Vagina (tissue), 2 donors: ENCODE results near the gene IFIT2.

Source experiments
- POLR2A ChIP-seq, 2 donors: fragments of 450-650 bp; IDR thresholded peaks; one replicate each; pipeline ENCODE4 v1.6.1; 2017; ENCODE audit warnings: antibody characterized with exemption in 2 of 2, mild to moderate bottlenecking in 2 of 2, moderate library complexity in 2 of 2
- POLR2AphosphoS5 ChIP-seq, 2 donors: sonication (generic); formaldehyde crosslinking; IDR thresholded peaks; one replicate each; pipeline ENCODE4 v1.9.0; 2017; ENCODE audit warnings: antibody characterized with exemption in 2 of 2, mild to moderate bottlenecking in 2 of 2, low read depth in 1 of 2; ENCODE audit not compliant: insufficient read depth in 1 of 2
- TF ChIP-seq, protein P1 (sequence below), 3 experiments: fragments of 450-650 bp in 2 of 3; fragments of 200-600 bp in 1 of 3; sonication (generic) in 1 of 3; IDR thresholded peaks; one replicate each; pipeline ENCODE4 v1.5.1; 2017 to 2019; ENCODE audit warnings: antibody characterized with exemption in 3 of 3, mild to moderate bottlenecking in 2 of 3, moderate library complexity in 2 of 3

- TF ChIP-seq, protein P1, sequence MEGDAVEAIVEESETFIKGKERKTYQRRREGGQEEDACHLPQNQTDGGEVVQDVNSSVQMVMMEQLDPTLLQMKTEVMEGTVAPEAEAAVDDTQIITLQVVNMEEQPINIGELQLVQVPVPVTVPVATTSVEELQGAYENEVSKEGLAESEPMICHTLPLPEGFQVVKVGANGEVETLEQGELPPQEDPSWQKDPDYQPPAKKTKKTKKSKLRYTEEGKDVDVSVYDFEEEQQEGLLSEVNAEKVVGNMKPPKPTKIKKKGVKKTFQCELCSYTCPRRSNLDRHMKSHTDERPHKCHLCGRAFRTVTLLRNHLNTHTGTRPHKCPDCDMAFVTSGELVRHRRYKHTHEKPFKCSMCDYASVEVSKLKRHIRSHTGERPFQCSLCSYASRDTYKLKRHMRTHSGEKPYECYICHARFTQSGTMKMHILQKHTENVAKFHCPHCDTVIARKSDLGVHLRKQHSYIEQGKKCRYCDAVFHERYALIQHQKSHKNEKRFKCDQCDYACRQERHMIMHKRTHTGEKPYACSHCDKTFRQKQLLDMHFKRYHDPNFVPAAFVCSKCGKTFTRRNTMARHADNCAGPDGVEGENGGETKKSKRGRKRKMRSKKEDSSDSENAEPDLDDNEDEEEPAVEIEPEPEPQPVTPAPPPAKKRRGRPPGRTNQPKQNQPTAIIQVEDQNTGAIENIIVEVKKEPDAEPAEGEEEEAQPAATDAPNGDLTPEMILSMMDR (IDR thresholded peaks at IDR 0.05), result no peak
- TF ChIP-seq POLR2AphosphoS5 (IDR thresholded peaks at IDR 0.05; ENCODE audit: insufficient read depth in 1 of 2, low read depth in 1 of 2), result no peak
- no peak for TF ChIP-seq POLR2A (IDR thresholded peaks at IDR 0.05)
These were observed 33.4 kb downstream of the IFIT2 start for GRCh38 chr10:89335226-89335625.
